Adrenal gland (tissue), 5 donors: ENCODE results near the gene STRN3.

Experiments
- POLR2A ChIP-seq, 2 donors: fragments of 450-650 bp; IDR thresholded peaks; one replicate each; pipeline ENCODE4 v1.6.1; 2017; ENCODE audit warnings: antibody characterized with exemption in 2 of 2, mild to moderate bottlenecking in 2 of 2, moderate library complexity in 1 of 2
- TF ChIP-seq, protein P1 (sequence below), 6 experiments: fragments of 450-650 bp in 4 of 6; fragments of 200-600 bp in 2 of 6; sonication (generic) in 1 of 6; IDR thresholded peaks; 1 replicate in 5 of 6; 2 replicates in 1 of 6; pipeline versions ENCODE4 v1.5.1 to v1.8.0; 2016 to 2021; ENCODE audit warnings: antibody characterized with exemption in 6 of 6, mild to moderate bottlenecking in 2 of 6, moderate library complexity in 1 of 6
- donor health status: DM: no; HTN: no; CAD: no.

DNA sequence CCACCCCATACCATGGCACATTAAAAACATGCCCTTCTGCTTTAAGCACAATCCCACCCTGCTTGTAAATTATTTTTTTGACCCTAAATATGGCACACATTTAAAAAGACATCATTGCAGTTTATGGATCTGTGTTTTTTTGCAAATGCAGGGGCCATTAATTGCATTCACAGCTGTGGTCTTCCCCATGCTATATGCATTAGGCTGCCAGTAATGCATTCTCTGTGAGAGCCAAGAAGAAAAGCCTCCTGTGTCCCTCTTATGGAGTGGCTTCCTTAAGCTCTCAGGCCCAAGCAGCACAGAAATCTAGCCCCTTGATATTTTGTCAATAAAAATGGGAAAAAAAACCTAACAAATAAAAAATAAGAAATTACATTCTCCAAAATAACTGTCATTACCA lies 172.2 kb downstream of the STRN3 start:
- TF ChIP-seq, protein P1, sequence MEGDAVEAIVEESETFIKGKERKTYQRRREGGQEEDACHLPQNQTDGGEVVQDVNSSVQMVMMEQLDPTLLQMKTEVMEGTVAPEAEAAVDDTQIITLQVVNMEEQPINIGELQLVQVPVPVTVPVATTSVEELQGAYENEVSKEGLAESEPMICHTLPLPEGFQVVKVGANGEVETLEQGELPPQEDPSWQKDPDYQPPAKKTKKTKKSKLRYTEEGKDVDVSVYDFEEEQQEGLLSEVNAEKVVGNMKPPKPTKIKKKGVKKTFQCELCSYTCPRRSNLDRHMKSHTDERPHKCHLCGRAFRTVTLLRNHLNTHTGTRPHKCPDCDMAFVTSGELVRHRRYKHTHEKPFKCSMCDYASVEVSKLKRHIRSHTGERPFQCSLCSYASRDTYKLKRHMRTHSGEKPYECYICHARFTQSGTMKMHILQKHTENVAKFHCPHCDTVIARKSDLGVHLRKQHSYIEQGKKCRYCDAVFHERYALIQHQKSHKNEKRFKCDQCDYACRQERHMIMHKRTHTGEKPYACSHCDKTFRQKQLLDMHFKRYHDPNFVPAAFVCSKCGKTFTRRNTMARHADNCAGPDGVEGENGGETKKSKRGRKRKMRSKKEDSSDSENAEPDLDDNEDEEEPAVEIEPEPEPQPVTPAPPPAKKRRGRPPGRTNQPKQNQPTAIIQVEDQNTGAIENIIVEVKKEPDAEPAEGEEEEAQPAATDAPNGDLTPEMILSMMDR (IDR thresholded peaks at IDR 0.05): no peak
- no peak for TF ChIP-seq POLR2A (IDR thresholded peaks at IDR 0.05)
